HepG2 (cell line): ENCODE measurements around the gene DUS1L. TPM values are rescaled to one million over a fixed set of nuclear protein-coding genes. Genes with fewer than 3 reads are reported as not detected.
A peak's percentile ranks its signal among the peaks of the same experiment; 100 is the strongest.

ENCODE experiments used
- AFF4 ChIP-seq: sonication (generic); formaldehyde crosslinking; IDR thresholded peaks from 2 replicates; pipeline ENCODE4 v1.4.0; 2020; ENCODE audit warnings: missing genetic modification reagents
- ATF7-NPFF ChIP-seq: sonication (generic); formaldehyde crosslinking; IDR thresholded peaks from 2 replicates; pipeline ENCODE4 v1.8.1; 2023; ENCODE audit warnings: mild to moderate bottlenecking, low read depth, missing genetic modification reagents, moderate library complexity
- IKZF1 ChIP-seq: fragments of 450-650 bp; IDR thresholded peaks from 2 replicates; pipeline ENCODE4 v1.7.1; 2016
- MED8 ChIP-seq: sonication (generic); formaldehyde crosslinking; IDR thresholded peaks from 2 replicates; pipeline ENCODE4 v1.8.1; 2023; ENCODE audit warnings: mild to moderate bottlenecking, missing genetic modification reagents; ENCODE audit not compliant: insufficient replicate concordance
- MTERF4 ChIP-seq: sonication (generic); formaldehyde crosslinking; IDR thresholded peaks from 2 replicates; pipeline ENCODE4 v1.8.0; 2023; ENCODE audit warnings: mild to moderate bottlenecking, missing genetic modification reagents
- NFATC3 ChIP-seq: sonication (generic); formaldehyde crosslinking; IDR thresholded peaks from 2 replicates; pipeline ENCODE4 v1.5.1; 2020; ENCODE audit warnings: mild to moderate bottlenecking, missing genetic modification reagents
- POLR2AphosphoS2 ChIP-seq: IDR thresholded peaks from 2 replicates; pipeline ENCODE4 v1.6.1; 2011; ENCODE audit warnings: low read depth, low read length, improper control_type of control experiment
- SNAPC4 ChIP-seq: sonication (generic); formaldehyde crosslinking; IDR thresholded peaks from 2 replicates; pipeline ENCODE4 v1.4.0; 2020; ENCODE audit warnings: mild to moderate bottlenecking, missing genetic modification reagents
- SSRP1 ChIP-seq: IDR thresholded peaks from 2 replicates; pipeline ENCODE4 v1.6.1; 2016; ENCODE audit warnings: control low read depth
- ZBTB37 ChIP-seq: sonication (generic); formaldehyde crosslinking; IDR thresholded peaks from 2 replicates; pipeline ENCODE4 v1.4.0; 2020; ENCODE audit warnings: mild to moderate bottlenecking, missing genetic modification reagents
- ZNF224 ChIP-seq: sonication (generic); formaldehyde crosslinking; IDR thresholded peaks from 2 replicates; pipeline ENCODE4 v1.5.0; 2020; ENCODE audit warnings: mild to moderate bottlenecking, missing genetic modification reagents
- ZNF276 ChIP-seq: sonication (generic); formaldehyde crosslinking; IDR thresholded peaks from 2 replicates; pipeline ENCODE4 v1.4.0; 2020; ENCODE audit warnings: mild to moderate bottlenecking, low read depth, missing genetic modification reagents
- ZNF326 ChIP-seq: sonication (generic); formaldehyde crosslinking; IDR thresholded peaks from 2 replicates; pipeline ENCODE4 v1.4.0; 2020; ENCODE audit warnings: missing genetic modification reagents, borderline replicate concordance
- ZNF563 ChIP-seq: sonication (generic); formaldehyde crosslinking; IDR thresholded peaks from 2 replicates; pipeline ENCODE4 v1.8.0; 2022; ENCODE audit warnings: mild to moderate bottlenecking, moderate library complexity, missing genetic modification reagents
- ZNF615 ChIP-seq: sonication (generic); formaldehyde crosslinking; IDR thresholded peaks from 2 replicates; pipeline ENCODE4 v1.5.0; 2020; ENCODE audit warnings: mild to moderate bottlenecking, missing genetic modification reagents, borderline replicate concordance
- ZNF761 ChIP-seq: sonication (generic); formaldehyde crosslinking; conservative IDR thresholded peaks from 2 replicates; pipeline ENCODE4 v1.4.0; 2020; ENCODE audit warnings: mild to moderate bottlenecking, missing genetic modification reagents
- ZNF841 ChIP-seq: sonication (generic); formaldehyde crosslinking; IDR thresholded peaks from 2 replicates; pipeline ENCODE4 v1.8.1; 2023; ENCODE audit warnings: missing genetic modification reagents, borderline replicate concordance
- polyA plus RNA-seq, 8 experiments: library from polyadenylated mRNA; depleted of rRNA in 3 of 8; stranded (reverse) in 7 of 8; unstranded in 1 of 8; fragments of >200 nt; fragmentation: Illumina TruSeq in 4 of 8; extraction: Trizol in 4 of 8; gene quantifications; 2 replicates each; pipeline versions ENCODE4 v1.2.1 to v1.2.3, GENCODE V29; 2011 to 2016; ENCODE audit warnings: low read depth in 4 of 8, missing spikeins in 1 of 8, mixed read lengths in 1 of 8; ENCODE audit not compliant: insufficient read depth in 1 of 8
- total RNA-seq, 5 experiments: library from RNA; depleted of rRNA; stranded (reverse); fragments of >200 nt; fragmentation: Illumina TruSeq; extraction: Trizol; gene quantifications; 2 replicates each; pipeline ENCODE4 v1.2.3, GENCODE V29; 2016; ENCODE audit warnings: low read depth in 1 of 5

DUS1L gene
- total and polyA plus RNA-seq, 2 of the 13 experiments (the other 11 are each of a cell fraction or from before 2014, with no cell fraction given): 81.0 to 109 TPM

GRCh38 chr17:82021900-82022309, 43.7 kb downstream of the DUS1L start (continued):
- no peak for TF ChIP-seq ZBTB37 (CRISPR knock-in tag)
- TF ChIP-seq ZNF761 (CRISPR knock-in tag): no peak
- TF ChIP-seq ZNF841 (CRISPR knock-in tag): no peak
- 0 out of 2 replicates have a peak, but pooled peaks have one; percentile 74 for TF ChIP-seq ZNF224
- TF ChIP-seq NFATC3 (CRISPR knock-in tag): no peak
- TF ChIP-seq ATF7-NPFF (CRISPR knock-in tag): no peak
- 0 out of 2 replicates have a peak, but pooled peaks have one; percentile 27 for TF ChIP-seq ZNF276 (CRISPR knock-in tag)
- peak; percentile 85; the same call in 1 of the 2 replicates for TF ChIP-seq SSRP1 (CRISPR knock-in tag)
- no peak for TF ChIP-seq IKZF1
- 0 out of 2 replicates have a peak, but pooled peaks have one; percentile 26 for TF ChIP-seq ZNF615 (CRISPR knock-in tag)
- TF ChIP-seq MED8 (CRISPR knock-in tag): peak; percentile 2
- TF ChIP-seq MTERF4: no peak
- no peak for TF ChIP-seq ZNF563 (CRISPR knock-in tag)
- peak; percentile 30; the same call in 1 of the 2 replicates for TF ChIP-seq ZNF326 (CRISPR knock-in tag)
- peak; percentile 10; the same call in 1 of the 2 replicates for TF ChIP-seq SNAPC4 (CRISPR knock-in tag)
- 0 out of 2 replicates have a peak, but pooled peaks have one; percentile 77 for TF ChIP-seq POLR2AphosphoS2
- peak; percentile 63; the same call in 1 of the 2 replicates for TF ChIP-seq AFF4 (CRISPR knock-in tag)
